Nephron progenitor cell (in vitro differentiated cells): ENCODE measurements around the gene SUSD4.

Experiments
- DNase-seq: peaks from one replicate; pipeline ENCODE4 v3.0.0; 2021
- H3K27ac Mint-ChIP-seq: 2 replicates; pipeline ENCODE4 v1.8.0; 2021; ENCODE audit warnings: mild to moderate bottlenecking, moderate library complexity, mixed read lengths
- H3K27me3 Mint-ChIP-seq: 2 replicates; pipeline ENCODE4 v1.8.0; 2021; ENCODE audit warnings: mild to moderate bottlenecking, low read depth, mixed read lengths; ENCODE audit not compliant: poor library complexity
- H3K36me3 Mint-ChIP-seq: 2 replicates; pipeline ENCODE4 v1.8.0; 2021; ENCODE audit warnings: low read depth, mixed read lengths
- H3K4me1 Mint-ChIP-seq: 2 replicates; pipeline ENCODE4 v1.8.0; 2021; ENCODE audit warnings: mixed read lengths
- H3K4me3 Mint-ChIP-seq: 2 replicates; pipeline ENCODE4 v1.8.0; 2021; ENCODE audit warnings: mild to moderate bottlenecking, moderate library complexity, mixed read lengths
- H3K9me3 Mint-ChIP-seq: 2 replicates; pipeline ENCODE4 v1.8.0; 2021; ENCODE audit warnings: mild to moderate bottlenecking, moderate library complexity, mixed read lengths
- TF ChIP-seq, protein P1 (sequence below): fragments of 200-600 bp; sonication (generic); IDR thresholded peaks from 2 replicates; pipeline ENCODE4 v1.5.0; 2021; ENCODE audit warnings: antibody characterized with exemption

SUSD4 gene

DNA sequence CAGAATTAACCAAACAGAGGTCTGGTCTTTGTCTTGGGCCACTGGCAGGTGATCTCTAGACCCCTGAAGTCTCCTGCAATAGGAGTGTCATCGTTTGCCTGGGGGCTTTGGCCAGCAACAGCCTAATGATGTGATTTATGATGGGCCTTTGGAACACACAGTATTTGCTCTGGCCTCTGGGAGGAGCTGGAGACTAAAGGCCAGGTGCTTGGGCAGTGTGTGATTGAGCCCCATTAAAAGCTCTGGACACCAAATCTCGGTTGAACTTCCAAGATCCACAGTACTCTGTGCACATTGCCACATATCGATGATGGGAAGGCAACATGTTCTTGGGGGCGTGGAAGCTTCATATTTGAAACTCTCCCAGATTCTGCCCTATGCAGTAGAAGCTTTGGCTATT is 188.9 kb downstream of the SUSD4 start:
- H3K4me3 Mint-ChIP-seq, result no peak overlapping the region

More for the DNA sequence above, 188.9 kb downstream of the SUSD4 start:
- Mint-ChIP-seq H3K27ac (no peak overlapping the region), H3K4me1 (peaks cover 18% of the 10 kb centered on the region), H3K27me3 (peaks cover 14% of the 10 kb centered on the region), H3K9me3 (peaks cover 13% of the 10 kb centered on the region), H3K36me3 (no peaks in the 10 kb centered on the region)
- peak; percentile 32 for DNase-seq
- TF ChIP-seq, protein P1, sequence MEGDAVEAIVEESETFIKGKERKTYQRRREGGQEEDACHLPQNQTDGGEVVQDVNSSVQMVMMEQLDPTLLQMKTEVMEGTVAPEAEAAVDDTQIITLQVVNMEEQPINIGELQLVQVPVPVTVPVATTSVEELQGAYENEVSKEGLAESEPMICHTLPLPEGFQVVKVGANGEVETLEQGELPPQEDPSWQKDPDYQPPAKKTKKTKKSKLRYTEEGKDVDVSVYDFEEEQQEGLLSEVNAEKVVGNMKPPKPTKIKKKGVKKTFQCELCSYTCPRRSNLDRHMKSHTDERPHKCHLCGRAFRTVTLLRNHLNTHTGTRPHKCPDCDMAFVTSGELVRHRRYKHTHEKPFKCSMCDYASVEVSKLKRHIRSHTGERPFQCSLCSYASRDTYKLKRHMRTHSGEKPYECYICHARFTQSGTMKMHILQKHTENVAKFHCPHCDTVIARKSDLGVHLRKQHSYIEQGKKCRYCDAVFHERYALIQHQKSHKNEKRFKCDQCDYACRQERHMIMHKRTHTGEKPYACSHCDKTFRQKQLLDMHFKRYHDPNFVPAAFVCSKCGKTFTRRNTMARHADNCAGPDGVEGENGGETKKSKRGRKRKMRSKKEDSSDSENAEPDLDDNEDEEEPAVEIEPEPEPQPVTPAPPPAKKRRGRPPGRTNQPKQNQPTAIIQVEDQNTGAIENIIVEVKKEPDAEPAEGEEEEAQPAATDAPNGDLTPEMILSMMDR, result peak; percentile 30
